GM23338 (cell line): ENCODE measurements around the gene GNRH2. TPM values are rescaled to one million over a fixed set of nuclear protein-coding genes. Genes with fewer than 3 reads are reported as not detected.
A peak's percentile ranks its signal among the peaks of the same experiment; 100 is the strongest.

ENCODE experiments used
- ATAC-seq: fragments of 200-7000 bp; cut with Tn5 transposase; 3 replicates; pipeline ENCODE4 v1.9.1; 2020
- DNase-seq: peaks from one replicate; pipeline ENCODE4 v3.0.0-alpha.2; 2015; ENCODE audit warnings: low spot score
- H2AFZ ChIP-seq: fragments of 200-600 bp; sonication (generic); 2 replicates; pipeline ENCODE4 v1.8.0; 2016; ENCODE audit warnings: antibody characterized with exemption, mild to moderate bottlenecking, moderate library complexity
- H3F3A ChIP-seq: fragments of 200-600 bp; sonication (generic); replicated peaks from 2 replicates; pipeline ENCODE4 v1.8.0; 2017; ENCODE audit warnings: antibody characterized with exemption, mixed run types, low read depth
- H3K27ac ChIP-seq: fragments of 200-600 bp; sonication (generic); 2 replicates; pipeline ENCODE4 v1.6.1; 2016; ENCODE audit warnings: low read depth
- H3K27me3 ChIP-seq: fragments of 200-600 bp; sonication (generic); 2 replicates; pipeline ENCODE4 v1.8.0; 2016; ENCODE audit warnings: mild to moderate bottlenecking, mixed run types, moderate library complexity; ENCODE audit not compliant: insufficient read depth
- H3K36me3 ChIP-seq: fragments of 200-600 bp; sonication (generic); 2 replicates; pipeline ENCODE4 v1.8.0; 2016; ENCODE audit warnings: mild to moderate bottlenecking; ENCODE audit not compliant: insufficient read depth
- H3K4me1 ChIP-seq: fragments of 200-600 bp; sonication (generic); 2 replicates; pipeline ENCODE4 v1.8.0; 2016; ENCODE audit warnings: mild to moderate bottlenecking, moderate library complexity; ENCODE audit not compliant: insufficient read depth
- H3K4me2 ChIP-seq: fragments of 200-600 bp; sonication (generic); 2 replicates; pipeline ENCODE4 v1.7.1; 2017; ENCODE audit warnings: mixed run types
- H3K4me3 ChIP-seq: fragments of 200-600 bp; sonication (generic); 2 replicates; pipeline ENCODE4 v1.6.1; 2016; ENCODE audit warnings: mixed run types
- H3K79me2 ChIP-seq: fragments of 200-600 bp; sonication (generic); replicated peaks from 2 replicates; pipeline ENCODE4 v1.8.0; 2017; ENCODE audit warnings: mild to moderate bottlenecking; ENCODE audit not compliant: insufficient read depth
- H3K9me2 ChIP-seq: fragments of 200-600 bp; sonication (generic); 2 replicates; pipeline ENCODE4 v1.8.0; 2017; ENCODE audit not compliant: insufficient read depth
- H4K20me1 ChIP-seq: fragments of 200-600 bp; sonication (generic); replicated peaks from 2 replicates; pipeline ENCODE4 v1.8.0; 2017; ENCODE audit warnings: mild to moderate bottlenecking; ENCODE audit not compliant: insufficient read depth
- H3K27ac Mint-ChIP-seq: 2 replicates; pipeline ENCODE4 v1.8.0; 2020; ENCODE audit warnings: inconsistent platforms, mild to moderate bottlenecking, moderate library complexity, mixed read lengths
- H3K27me3 Mint-ChIP-seq: 3 replicates; pipeline ENCODE4 v1.8.0; 2022; ENCODE audit warnings: low read depth, mild to moderate bottlenecking, moderate library complexity, mixed read lengths, inconsistent platforms; ENCODE audit not compliant: insufficient read depth, poor library complexity
- H3K36me3 Mint-ChIP-seq: 3 replicates; pipeline ENCODE4 v1.8.0; 2021; ENCODE audit warnings: low read depth, mild to moderate bottlenecking, inconsistent platforms, moderate library complexity, mixed read lengths
- H3K4me1 Mint-ChIP-seq: 3 replicates; pipeline ENCODE4 v1.8.0; 2020; ENCODE audit warnings: mild to moderate bottlenecking, inconsistent platforms, mixed read lengths
- H3K4me3 Mint-ChIP-seq: 3 replicates; pipeline ENCODE4 v1.8.0; 2021; ENCODE audit warnings: moderate library complexity, mild to moderate bottlenecking, inconsistent platforms, mixed read lengths
- H3K9me3 Mint-ChIP-seq: 3 replicates; pipeline ENCODE4 v1.8.0; 2020; ENCODE audit warnings: moderate library complexity, mild to moderate bottlenecking, inconsistent platforms, mixed read lengths
- JUNB ChIP-seq: IDR thresholded peaks from one replicate; pipeline ENCODE4 v1.6.1; 2016; ENCODE audit warnings: antibody characterized with exemption; ENCODE audit not compliant: unreplicated experiment
- NANOG ChIP-seq: IDR thresholded peaks from 2 replicates; pipeline ENCODE4 v1.6.1; 2016; ENCODE audit warnings: antibody characterized with exemption, borderline replicate concordance
- polyA plus RNA-seq: library from polyadenylated mRNA; unstranded; fragments of >200 nt; fragmentation: Nextera tagmentation; extraction: Ambion mirVana; gene quantifications from 2 replicates; pipeline ENCODE4 v1.2.1, GENCODE V29; 2016
- total RNA-seq: library from RNA; depleted of rRNA; stranded (reverse); fragments of >200 nt; shearing (Covaris generic); gene quantifications from 2 replicates; pipeline ENCODE4 v1.2.3, GENCODE V29; 2014
- TF ChIP-seq, protein P1 (sequence below), 2 experiments: fragments of 200-600 bp in 1 of 2; sonication (generic) in 1 of 2; conservative IDR thresholded peaks; 2 replicates each; pipeline versions ENCODE4 v1.5.1 to v1.6.1; 2016 to 2017; ENCODE audit warnings: antibody characterized with exemption in 2 of 2, low read depth in 2 of 2, mild to moderate bottlenecking in 2 of 2, moderate library complexity in 1 of 2
- TF ChIP-seq, protein P2 (sequence below): IDR thresholded peaks from one replicate; pipeline ENCODE4 v1.6.1; 2018; ENCODE audit warnings: antibody characterized with exemption; ENCODE audit not compliant: unreplicated experiment
- TF ChIP-seq, protein P3 (sequence below): IDR thresholded peaks from 2 replicates; pipeline ENCODE4 v1.6.1; 2016; ENCODE audit warnings: antibody characterized with exemption

Gene GNRH2
- total and polyA plus RNA-seq, 2 experiments from 2014 or later: not detected

DNA sequence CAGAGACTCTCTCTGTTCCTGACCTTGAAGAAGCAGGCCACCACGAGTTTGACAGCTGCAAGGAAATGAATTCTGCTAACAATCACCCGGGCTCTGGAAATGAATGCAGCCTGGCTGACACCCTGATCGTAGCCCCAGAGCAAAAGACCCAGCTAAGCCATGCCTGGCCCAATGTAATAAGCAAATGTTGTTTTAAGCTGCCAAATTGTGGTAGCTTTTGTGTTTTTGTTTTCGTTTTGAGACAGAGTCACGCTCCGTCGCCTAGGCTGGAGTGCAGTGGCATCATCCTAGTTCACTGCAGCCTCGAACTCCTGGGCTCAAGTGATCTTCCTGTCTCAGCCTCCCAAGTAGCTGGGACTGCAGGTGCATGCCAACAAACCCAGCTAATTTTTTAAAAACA is 24.7 kb downstream of the GNRH2 start (continued):
- TF ChIP-seq, protein P1, sequence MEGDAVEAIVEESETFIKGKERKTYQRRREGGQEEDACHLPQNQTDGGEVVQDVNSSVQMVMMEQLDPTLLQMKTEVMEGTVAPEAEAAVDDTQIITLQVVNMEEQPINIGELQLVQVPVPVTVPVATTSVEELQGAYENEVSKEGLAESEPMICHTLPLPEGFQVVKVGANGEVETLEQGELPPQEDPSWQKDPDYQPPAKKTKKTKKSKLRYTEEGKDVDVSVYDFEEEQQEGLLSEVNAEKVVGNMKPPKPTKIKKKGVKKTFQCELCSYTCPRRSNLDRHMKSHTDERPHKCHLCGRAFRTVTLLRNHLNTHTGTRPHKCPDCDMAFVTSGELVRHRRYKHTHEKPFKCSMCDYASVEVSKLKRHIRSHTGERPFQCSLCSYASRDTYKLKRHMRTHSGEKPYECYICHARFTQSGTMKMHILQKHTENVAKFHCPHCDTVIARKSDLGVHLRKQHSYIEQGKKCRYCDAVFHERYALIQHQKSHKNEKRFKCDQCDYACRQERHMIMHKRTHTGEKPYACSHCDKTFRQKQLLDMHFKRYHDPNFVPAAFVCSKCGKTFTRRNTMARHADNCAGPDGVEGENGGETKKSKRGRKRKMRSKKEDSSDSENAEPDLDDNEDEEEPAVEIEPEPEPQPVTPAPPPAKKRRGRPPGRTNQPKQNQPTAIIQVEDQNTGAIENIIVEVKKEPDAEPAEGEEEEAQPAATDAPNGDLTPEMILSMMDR (conservative IDR thresholded peaks at IDR 0.05; ENCODE audit: low read depth in 2 of 2): no peak
- TF ChIP-seq, protein P2, sequence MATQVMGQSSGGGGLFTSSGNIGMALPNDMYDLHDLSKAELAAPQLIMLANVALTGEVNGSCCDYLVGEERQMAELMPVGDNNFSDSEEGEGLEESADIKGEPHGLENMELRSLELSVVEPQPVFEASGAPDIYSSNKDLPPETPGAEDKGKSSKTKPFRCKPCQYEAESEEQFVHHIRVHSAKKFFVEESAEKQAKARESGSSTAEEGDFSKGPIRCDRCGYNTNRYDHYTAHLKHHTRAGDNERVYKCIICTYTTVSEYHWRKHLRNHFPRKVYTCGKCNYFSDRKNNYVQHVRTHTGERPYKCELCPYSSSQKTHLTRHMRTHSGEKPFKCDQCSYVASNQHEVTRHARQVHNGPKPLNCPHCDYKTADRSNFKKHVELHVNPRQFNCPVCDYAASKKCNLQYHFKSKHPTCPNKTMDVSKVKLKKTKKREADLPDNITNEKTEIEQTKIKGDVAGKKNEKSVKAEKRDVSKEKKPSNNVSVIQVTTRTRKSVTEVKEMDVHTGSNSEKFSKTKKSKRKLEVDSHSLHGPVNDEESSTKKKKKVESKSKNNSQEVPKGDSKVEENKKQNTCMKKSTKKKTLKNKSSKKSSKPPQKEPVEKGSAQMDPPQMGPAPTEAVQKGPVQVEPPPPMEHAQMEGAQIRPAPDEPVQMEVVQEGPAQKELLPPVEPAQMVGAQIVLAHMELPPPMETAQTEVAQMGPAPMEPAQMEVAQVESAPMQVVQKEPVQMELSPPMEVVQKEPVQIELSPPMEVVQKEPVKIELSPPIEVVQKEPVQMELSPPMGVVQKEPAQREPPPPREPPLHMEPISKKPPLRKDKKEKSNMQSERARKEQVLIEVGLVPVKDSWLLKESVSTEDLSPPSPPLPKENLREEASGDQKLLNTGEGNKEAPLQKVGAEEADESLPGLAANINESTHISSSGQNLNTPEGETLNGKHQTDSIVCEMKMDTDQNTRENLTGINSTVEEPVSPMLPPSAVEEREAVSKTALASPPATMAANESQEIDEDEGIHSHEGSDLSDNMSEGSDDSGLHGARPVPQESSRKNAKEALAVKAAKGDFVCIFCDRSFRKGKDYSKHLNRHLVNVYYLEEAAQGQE: no peak
- TF ChIP-seq JUNB: no peak

DNA sequence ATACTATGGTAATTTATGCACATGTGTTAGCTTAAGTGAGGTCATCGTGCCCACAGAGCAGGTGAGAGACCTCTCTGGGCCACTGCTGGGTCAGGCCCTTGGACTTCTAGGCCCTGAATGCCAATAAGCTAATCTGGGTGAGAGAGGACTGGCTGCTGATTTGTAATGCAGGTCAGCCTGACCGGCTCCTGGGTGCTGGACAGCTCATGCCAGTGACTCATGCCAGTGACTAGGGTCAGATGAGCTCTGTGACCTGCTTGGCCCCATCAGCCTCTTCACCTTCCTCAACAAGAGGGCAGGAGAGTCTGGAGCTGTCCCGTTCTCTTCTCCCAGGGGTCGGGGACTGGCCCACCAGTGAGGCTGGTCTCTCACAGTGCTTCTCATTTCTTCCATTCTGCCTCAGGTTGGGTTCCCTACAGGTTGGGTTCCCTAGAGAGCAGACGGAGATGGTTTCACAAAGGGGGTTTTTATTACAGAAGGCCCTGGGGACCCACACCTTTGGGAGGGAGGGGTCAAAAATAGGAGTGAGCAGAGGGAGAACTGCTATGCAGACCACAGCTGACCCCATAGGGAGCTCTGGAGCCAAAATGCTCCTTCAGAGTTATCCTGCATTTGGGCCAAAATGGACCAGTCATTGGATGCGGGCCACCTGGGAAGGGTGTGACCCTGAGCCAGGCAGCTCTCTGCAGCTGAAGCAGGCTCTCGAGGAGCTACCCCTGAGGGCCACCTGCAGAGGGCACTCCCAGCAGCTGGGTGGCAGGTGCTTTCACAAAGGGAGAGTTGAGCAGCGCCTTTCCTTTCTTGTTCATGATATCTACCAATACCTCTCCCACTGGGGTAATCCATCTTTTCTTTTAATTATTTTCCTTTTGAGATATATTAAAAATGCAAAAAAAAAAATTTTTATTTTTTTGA is 25.8 kb downstream of the GNRH2 start:
- Histone ChIP-seq H3K27me3 (peaks cover 39% of the 10 kb centered on the region), H3F3A (0 out of 2 replicates have a peak, but pooled peaks cover 3% of the 10 kb centered on the region), H3K4me3 (no peak overlapping the region), H3K36me3 (no peaks in the 10 kb centered on the region), H2AFZ (no peak overlapping the region), H3K4me1 (peaks cover 7% of the 10 kb centered on the region; the same call in 1 of the 2 replicates), H3K27ac (no peak overlapping the region), H3K4me2 (no peak overlapping the region), H3K9me2 (0 out of 2 replicates have a peak, but pooled peaks cover 3% of the 10 kb centered on the region), H3K79me2 (no peaks in the 10 kb centered on the region), H4K20me1 (no peaks in the 10 kb centered on the region)
- peaks cover 14% of the 10 kb centered on the region for H3K4me1 Mint-ChIP-seq
- DNase-seq (peak; percentile 59), ATAC-seq (peak; percentile 26)
- TF ChIP-seq, protein P3, sequence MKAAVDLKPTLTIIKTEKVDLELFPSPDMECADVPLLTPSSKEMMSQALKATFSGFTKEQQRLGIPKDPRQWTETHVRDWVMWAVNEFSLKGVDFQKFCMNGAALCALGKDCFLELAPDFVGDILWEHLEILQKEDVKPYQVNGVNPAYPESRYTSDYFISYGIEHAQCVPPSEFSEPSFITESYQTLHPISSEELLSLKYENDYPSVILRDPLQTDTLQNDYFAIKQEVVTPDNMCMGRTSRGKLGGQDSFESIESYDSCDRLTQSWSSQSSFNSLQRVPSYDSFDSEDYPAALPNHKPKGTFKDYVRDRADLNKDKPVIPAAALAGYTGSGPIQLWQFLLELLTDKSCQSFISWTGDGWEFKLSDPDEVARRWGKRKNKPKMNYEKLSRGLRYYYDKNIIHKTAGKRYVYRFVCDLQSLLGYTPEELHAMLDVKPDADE: no peak
- TF ChIP-seq, protein P1 (conservative IDR thresholded peaks at IDR 0.05; ENCODE audit: low read depth in 2 of 2): peak; percentile 48 to 70
- TF ChIP-seq NANOG: no peak
- H3K9me3 Mint-ChIP-seq: no peaks in the 10 kb centered on the region
- peaks cover 28% of the 10 kb centered on the region for H3K27me3 Mint-ChIP-seq
- H3K36me3 Mint-ChIP-seq: no peaks in the 10 kb centered on the region
- H3K4me3 Mint-ChIP-seq: no peak overlapping the region
- no peak overlapping the region for H3K27ac Mint-ChIP-seq
